GM18507 (cell line): ENCODE results near the gene BCL2L15.

ENCODE experiments used
- DNase-seq: peaks from one replicate; pipeline ENCODE4 v3.0.0; 2011; ENCODE audit warnings: low read depth; ENCODE audit not compliant: insufficient read length; ENCODE audit errors: extremely low spot score
- FAIRE-seq: peaks from 2 replicates; lab custom pipeline; 2011; peaks lifted over from hg19 to GRCh38; lab: Jason Lieb, UNC

The BCL2L15 gene

DNA sequence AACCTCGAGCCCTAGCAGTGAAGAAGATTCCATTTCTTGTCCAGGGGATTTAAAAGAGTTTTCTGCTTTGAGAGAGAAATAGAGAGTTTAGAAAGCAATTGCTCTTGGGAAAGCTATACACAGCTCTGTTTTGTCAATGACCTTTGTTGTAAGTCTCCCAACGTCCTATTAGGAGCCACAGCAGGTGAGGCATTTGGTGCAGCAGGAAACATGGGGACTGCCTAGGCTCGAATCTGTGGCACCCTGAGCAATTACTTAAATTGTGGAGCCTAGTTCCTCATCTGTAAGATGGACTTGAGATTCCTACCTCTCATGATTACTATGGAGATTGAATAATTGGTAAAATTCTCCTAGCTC is 25.9 kb upstream of the BCL2L15 start:
- DNase-seq: no peak
- no peak for FAIRE-seq

DNA sequence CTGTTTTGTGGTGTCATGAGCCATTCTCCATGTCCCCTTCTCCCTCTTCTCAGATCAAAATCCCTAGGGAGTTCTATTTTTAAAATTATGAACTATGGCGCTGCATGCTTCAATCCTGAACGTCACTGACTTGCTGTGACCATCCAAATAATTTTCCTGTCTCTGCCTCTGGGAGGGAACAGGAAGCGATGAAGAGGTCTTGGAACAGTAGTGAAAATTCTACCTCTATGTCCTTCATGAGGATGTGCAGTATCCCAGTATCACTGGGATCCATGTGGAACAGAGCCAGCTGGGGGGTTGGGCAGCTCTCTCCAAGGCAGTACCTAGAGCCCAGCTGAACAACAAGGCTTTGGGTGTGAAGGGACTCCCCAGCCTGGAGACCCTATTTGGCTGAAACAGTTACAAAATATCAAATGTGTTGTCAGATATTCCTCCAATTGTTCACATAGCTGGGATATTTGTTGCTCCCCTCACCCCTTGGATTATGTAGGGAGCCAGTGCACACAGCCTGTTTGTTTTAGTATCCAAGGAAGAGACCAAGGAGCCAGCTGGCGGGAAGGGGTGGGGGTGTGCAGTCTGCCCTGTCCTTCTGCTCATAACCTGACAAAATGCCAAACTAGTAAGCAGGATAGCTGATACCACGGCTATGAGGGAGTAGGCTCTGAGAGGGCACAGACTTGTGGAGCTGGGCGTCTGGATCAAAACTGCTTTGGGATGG is 25.4 kb upstream of the BCL2L15 start:
- FAIRE-seq (no peak), DNase-seq (no peak)

- FAIRE-seq: no peak
- DNase-seq: no peak
These were observed 18.1 kb upstream of the BCL2L15 start for GRCh38 chr1:113905435-113905861.

DNA sequence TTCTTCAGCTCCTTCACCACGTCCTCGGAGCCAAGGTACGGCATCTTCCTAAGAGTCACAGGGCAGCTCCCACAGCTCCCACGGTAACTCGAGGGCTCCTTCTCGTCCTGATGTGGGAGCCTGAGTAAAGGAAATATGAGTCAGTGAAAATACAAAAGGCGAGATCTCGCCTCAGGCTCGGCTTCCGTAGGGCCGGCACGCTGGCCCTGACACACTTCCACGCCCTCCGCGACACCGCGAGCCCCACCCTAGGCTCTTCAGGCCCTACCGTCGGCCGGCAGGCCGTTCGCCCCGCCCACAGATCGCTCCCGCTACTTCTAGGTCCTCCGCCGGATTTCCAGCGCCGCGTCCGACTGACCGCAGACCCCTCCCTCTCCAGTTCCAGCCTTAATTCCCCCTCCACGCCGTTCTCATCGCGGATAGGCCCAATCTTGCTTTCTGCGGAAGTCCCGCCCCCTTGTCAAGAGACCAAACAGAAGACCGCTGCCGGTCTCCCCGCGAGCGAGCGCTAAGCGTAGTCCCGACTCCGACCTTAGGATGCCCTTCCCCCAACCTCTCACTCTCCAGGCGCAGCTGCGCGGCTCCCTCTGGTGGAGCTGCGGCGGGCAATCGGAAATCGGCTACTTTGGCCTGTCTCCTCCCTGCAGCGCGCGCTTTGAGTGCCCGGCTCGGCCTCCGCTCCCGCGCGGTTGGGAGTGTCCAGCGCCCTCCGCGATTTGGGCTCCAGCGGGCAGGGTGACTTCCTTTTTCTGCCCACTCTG is 17.5 kb upstream of the BCL2L15 start, which contains the start of the genes AP4B1 and DCLRE1B:
AP4B1 (minus strand) TSS at position 126 of the 761 bp plus-strand sequence; CDS start at position 44, 82 bp downstream.
DCLRE1B (plus strand) TSS at position 653 of the 761 bp plus-strand sequence. CDS start 261 bp downstream, outside the sequence.
- peak; percentile 97 for FAIRE-seq
- peak; percentile 89 for DNase-seq

GRCh38 chr1:113904293-113904673 is 16.9 kb upstream of the BCL2L15 start:
- DNase-seq (no peak), FAIRE-seq (no peak)

DNA sequence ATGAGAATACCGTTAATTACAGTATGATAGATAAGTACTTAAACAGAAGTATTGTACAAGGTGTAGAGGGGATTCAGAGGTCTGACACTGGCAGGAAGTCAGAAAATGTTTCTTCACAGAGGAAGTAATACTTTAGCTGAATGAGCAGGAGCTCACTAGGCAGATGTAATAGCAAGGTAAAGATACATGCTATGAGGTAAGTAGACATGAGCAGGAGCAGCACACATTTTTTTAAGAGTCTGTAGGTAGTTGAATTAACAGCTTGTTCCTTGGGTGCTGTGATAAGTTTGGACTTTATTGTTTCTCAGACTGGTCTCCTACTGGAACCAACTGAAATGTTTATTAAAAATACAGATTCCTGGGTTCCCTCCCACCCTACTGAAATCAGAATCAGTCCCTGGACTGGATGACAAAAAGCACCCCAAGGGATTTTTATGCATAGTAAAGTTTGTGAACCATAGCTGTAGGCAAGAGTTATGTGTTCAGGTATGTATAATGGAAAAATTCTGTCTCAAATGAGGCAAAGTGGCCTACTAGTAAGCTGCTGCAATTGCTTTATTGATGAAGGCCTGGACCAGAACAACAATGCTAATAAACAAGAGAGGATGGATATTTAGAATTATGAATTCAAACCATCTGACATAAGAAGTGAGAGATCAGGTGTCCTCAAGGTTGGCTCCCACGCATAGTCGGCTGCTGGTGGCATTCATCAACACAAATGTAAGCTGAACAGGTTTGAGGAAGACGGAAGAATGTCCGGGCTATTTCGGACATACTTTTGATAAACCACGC is 16.3 kb upstream of the BCL2L15 start:
- no peak for DNase-seq
- no peak for FAIRE-seq

DNA sequence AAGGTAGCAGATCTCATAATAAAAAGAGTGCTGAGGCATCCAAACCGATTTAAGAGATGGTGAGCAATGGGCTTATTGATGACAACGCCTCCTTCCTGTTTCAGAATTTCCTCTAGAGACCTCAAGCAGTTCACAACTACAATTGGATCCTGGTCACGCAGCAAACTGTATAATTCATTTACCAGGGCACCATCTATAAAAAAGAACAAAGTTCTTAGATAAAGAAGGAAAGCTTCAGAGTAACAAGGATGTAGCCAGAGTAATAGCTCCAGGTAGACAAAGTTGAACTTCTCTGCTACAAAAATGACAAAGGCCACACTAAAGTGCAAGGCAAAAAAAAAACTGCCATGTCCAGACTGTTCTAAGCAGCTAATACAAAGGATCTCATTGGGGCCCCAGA is 13.8 kb upstream of the BCL2L15 start:
- DNase-seq (no peak), FAIRE-seq (no peak)

DNA sequence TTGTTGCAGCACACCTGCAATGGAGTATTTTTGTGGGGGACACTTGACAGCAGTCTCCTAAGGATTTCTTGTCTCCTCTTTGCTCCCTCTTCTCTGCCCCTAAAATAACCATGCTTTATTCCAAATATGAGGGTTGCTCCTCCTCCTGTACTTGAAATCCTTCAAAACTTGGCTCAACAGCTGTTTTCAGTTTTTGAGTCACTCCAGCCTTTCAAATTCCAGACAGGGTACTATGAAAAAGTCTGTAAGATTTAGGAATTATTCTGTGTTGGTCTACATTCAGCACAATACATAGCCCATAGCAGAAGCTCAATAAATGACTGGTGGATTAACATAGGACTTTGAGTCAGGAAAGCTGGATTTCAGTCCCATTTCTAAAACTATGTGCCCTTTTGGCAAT is 11.7 kb upstream of the BCL2L15 start:
- no peak for FAIRE-seq

GRCh38 chr1:113898241-113898814 is 10.9 kb upstream of the BCL2L15 start:
- no peak for DNase-seq
- no peak for FAIRE-seq

More for the DNA sequence above, 11.7 kb upstream of the BCL2L15 start:
- no peak for DNase-seq

DNA sequence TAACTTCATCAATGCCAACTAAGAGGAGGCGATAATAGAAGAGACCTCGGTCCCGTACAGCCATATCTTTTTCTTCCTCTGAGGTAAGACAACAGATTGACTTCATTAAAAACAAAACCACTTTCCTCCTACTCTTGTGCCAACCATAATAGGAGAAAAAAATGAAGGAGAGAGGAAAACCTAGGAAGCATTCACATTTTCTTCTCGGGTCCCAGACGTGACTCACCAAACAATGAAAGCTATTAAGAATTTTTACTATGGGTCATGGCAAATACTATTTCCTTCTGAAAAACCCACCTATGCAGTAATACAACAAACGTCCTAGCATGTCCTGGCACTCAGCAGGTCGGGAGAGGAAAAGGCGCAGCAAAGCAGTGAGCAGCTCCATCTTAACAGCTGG is 8.6 kb upstream of the BCL2L15 start:
- FAIRE-seq (no peak), DNase-seq (no peak)

DNA sequence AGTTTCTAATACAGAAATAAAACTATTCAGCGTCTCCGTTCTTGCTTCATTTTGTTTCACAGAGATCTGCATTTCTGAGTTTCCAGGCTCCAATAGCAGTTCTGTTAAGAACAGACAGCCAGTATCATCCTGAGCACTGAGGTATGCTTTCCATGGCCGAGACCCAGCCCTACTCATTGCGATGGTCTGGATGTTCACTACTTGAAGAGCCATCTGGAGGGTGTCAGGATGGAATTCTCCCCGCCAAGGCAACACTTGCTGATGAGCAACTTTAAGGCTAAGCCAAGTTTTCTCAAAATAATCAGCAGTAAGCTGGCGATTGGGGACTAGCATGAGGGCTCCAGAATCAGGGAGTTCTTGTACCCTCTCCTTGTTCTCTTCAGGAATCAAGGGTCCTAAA is 7.7 kb upstream of the BCL2L15 start:
- DNase-seq: no peak
- no peak for FAIRE-seq

DNA sequence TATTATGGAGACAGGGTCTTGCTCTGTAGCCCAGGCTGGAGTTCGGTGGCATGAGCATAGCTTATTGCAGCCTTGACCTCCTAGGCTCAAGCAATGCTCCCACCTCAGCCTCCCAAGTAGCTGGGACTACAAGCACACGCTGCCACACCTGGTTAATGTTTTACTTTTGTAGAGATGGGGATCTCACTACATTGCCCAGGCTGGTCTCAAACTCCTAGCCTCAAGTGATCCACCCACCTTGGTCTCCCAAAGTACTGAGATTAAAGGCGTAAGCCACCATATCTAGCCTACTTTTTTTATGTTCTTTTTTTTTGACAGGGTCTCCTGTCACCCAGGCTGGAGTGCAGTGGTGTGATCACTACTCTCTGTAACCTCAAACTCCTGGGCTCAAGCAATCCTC is 5.9 kb upstream of the BCL2L15 start:
- no peak for FAIRE-seq

GRCh38 chr1:113891631-113892220 is 4.3 kb upstream of the BCL2L15 start:
- FAIRE-seq: no peak
- no peak for DNase-seq

More for the DNA sequence above, 5.9 kb upstream of the BCL2L15 start:
- DNase-seq: no peak

DNA sequence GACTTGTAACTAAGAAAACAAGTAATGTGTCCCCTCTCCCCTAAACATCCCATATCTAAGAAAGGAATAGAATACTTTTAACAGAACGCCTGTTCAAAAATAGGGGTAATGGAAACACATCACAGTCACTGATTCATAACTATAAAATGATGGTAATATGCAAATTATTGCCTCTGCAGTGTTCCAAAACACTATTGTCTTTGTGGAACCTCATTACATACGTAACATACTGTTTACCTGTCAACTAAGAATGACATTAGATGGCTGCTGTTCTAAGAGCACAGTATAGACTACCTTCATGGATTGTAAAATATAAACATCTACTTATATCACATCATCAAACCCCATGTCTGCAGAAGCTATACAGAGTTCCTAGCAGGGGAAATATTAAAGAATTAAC is 3.4 kb upstream of the BCL2L15 start:
- DNase-seq (no peak), FAIRE-seq (no peak)

GRCh38 chr1:113886417-113887401 is 672 bp downstream of the BCL2L15 start:
- DNase-seq (no peak), FAIRE-seq (no peak)

DNA sequence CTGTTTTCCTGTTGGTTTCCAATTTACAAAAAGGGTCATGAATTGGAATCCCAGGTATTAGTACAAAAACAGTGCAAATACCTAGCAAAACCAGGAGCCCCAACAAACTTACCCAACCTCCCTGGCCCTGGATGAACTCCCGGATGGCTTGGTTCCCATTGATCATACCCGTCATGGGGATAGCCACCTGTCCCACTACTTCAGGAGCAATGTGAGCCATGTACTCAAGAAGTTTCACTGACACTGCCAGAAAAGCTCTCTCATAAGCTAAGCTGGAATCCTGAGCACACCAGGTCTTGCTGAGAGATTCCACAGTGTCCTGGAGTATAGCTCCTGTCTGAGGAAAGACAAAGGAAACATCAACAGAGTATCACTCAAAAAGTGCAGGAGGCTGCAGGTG is 5.7 kb downstream of the BCL2L15 start:
- DNase-seq: no peak
- no peak for FAIRE-seq

DNA sequence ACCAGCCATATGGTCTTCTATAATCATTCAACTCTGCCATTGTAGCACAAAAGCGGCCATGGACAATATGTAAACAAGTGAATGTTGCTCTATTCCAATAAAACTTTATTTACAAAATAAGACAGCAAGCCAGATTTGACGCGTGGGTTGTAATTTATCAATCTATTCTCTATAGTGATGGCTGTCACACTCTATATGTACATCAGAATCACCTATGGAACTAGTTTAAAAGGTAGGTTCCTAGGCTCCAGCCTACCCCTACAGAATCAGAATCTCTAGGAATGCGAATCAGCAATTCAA is 7.7 kb downstream of the BCL2L15 start:
- FAIRE-seq (no peak), DNase-seq (no peak)

GRCh38 chr1:113876176-113876575 is 11.2 kb downstream of the BCL2L15 start:
- DNase-seq: no peak
- FAIRE-seq: no peak
